ENCODE data around the gene TOX3. TPM values are rescaled to one million over a fixed set of nuclear protein-coding genes. Genes with fewer than 3 reads are reported as not detected.

TOX3 gene
- total RNA-seq, 1 donor from 2014 or later, result 48.1 TPM

DNA sequence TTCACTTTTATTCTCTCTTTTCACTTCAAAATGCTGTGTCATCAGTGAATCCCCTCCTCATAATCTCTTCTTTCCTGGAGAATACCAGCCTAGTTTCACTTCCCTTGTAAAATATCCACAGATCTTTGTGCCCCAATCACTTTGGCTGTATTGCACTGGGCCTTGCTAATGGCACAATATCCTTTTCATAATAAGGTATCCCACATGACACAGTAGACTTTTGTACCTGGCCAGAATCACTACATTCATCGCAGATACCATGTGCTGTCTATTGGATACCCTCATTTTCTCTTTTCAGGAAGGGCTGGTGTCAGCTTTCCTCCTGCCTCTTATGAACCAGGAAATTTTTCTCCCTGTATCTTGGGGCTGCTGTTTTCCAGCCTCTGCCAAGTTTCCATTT, 25.7 kb upstream of the TOX3 start:
- Mint-ChIP-seq H3K27me3 (ENCODE audit: insufficient read depth, low read depth) (peaks cover 2% of the 10 kb centered on the region), H3K9me3 (no peaks in the 10 kb centered on the region), H3K4me1 (peaks cover 5% of the 10 kb centered on the region), H3K27ac (no peak overlapping the region), H3K36me3 (no peaks in the 10 kb centered on the region), H3K4me3 (no peak overlapping the region)
- Histone ChIP-seq H3K79me2 (ENCODE audit: low read depth) (no peaks in the 10 kb centered on the region), H3K4me1 (peaks cover 11% of the 10 kb centered on the region), H3K9ac (no peak overlapping the region), H3F3A (ENCODE audit: low read depth) (no peaks in the 10 kb centered on the region), H3K4me2 (no peak overlapping the region), H3K4me3 (no peak overlapping the region), H3K27ac (no peak overlapping the region), H2AFZ (replicated peaks) (no peak overlapping the region), H3K27me3 (no peaks in the 10 kb centered on the region), H3K36me3 (no peaks in the 10 kb centered on the region), H3K9me3 (ENCODE audit: low read depth) (no peaks in the 10 kb centered on the region), H4K20me1 (ENCODE audit: low read depth) (no peaks in the 10 kb centered on the region)
- no peak for TF ChIP-seq EZH2 (IDR thresholded peaks at IDR 0.05)
- TF ChIP-seq, protein P1, sequence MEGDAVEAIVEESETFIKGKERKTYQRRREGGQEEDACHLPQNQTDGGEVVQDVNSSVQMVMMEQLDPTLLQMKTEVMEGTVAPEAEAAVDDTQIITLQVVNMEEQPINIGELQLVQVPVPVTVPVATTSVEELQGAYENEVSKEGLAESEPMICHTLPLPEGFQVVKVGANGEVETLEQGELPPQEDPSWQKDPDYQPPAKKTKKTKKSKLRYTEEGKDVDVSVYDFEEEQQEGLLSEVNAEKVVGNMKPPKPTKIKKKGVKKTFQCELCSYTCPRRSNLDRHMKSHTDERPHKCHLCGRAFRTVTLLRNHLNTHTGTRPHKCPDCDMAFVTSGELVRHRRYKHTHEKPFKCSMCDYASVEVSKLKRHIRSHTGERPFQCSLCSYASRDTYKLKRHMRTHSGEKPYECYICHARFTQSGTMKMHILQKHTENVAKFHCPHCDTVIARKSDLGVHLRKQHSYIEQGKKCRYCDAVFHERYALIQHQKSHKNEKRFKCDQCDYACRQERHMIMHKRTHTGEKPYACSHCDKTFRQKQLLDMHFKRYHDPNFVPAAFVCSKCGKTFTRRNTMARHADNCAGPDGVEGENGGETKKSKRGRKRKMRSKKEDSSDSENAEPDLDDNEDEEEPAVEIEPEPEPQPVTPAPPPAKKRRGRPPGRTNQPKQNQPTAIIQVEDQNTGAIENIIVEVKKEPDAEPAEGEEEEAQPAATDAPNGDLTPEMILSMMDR (IDR thresholded peaks at IDR 0.05), result no peak
- no peak for TF ChIP-seq EZH2phosphoT487 (IDR thresholded peaks at IDR 0.05)
- DNase-seq (ENCODE audit: low spot score), result no peak

DNA sequence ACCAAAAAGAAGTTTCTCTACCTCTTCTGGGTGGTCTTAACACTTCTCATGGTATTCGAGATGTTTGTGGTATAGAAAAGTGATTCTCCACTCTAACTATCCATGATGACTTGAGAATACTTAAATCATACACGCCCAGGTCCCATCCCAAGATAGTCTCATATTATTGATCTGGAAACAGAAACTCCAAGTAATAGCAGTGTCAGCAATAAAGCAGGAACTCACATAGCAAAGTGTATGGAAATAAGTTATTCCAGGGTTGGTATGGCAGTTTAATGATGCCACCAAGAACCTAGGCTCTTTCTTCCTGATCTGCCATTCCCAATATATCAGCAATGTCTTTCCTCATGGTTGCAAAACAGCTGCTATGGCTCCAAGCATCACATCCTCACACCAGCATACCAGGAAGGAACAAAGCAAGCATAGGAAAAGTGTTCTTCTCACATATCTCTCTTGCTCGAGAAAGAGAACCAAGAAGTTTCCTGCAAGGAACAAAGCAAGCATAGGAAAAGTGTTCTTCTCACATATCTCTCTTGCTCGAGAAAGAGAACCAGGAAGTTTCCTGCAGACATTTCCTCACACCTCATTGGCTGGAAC, 23.6 kb upstream of the TOX3 start:
- no peak overlapping the region for H3K27ac ChIP-seq
- Mint-ChIP-seq H3K4me1 (no peaks in the 10 kb centered on the region), H3K27ac (no peak overlapping the region), H3K27me3 (ENCODE audit: insufficient read depth, low read depth) (peaks cover 3% of the 10 kb centered on the region), H3K9me3 (no peaks in the 10 kb centered on the region), H3K4me3 (no peak overlapping the region), H3K36me3 (no peaks in the 10 kb centered on the region)
- H3K4me1 ChIP-seq, result peaks cover 4% of the 10 kb centered on the region
- H3F3A ChIP-seq (ENCODE audit: low read depth), result no peaks in the 10 kb centered on the region
- H3K9ac ChIP-seq, result no peak overlapping the region
- H2AFZ ChIP-seq (replicated peaks), result no peak overlapping the region
- H3K4me3 ChIP-seq, result no peak overlapping the region
- no peaks in the 10 kb centered on the region for H3K36me3 ChIP-seq
- no peak for DNase-seq (ENCODE audit: low spot score)
- no peaks in the 10 kb centered on the region for H3K79me2 ChIP-seq (ENCODE audit: low read depth)
- TF ChIP-seq, protein P1 (IDR thresholded peaks at IDR 0.05), result no peak
- TF ChIP-seq EZH2 (IDR thresholded peaks at IDR 0.05) (no peak), EZH2phosphoT487 (IDR thresholded peaks at IDR 0.05) (no peak)
- no peaks in the 10 kb centered on the region for H3K9me3 ChIP-seq (ENCODE audit: low read depth)
- no peaks in the 10 kb centered on the region for H4K20me1 ChIP-seq (ENCODE audit: low read depth)
- no peak overlapping the region for H3K4me2 ChIP-seq
- no peaks in the 10 kb centered on the region for H3K27me3 ChIP-seq

DNA sequence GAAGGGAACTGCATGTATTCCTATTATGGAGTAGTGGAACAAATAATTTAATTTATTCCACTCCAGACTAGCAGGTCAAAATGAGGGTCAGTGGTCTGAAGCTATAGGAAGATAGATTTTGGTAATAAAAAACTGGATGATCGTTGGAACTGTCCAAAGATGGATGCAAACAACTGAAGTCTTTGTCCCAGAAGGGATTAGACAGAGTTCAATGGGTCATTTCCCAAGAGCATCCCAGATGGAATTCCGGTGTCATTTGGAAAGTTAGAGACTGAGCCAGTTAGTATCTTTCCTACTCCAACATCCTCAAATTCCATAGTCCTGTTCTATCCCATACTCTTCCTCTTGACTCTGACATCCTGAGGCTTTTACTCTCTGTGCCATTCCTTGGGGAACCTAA, 22.8 kb upstream of the TOX3 start:
- H4K20me1 ChIP-seq (ENCODE audit: low read depth), result no peaks in the 10 kb centered on the region
- H3K4me3 ChIP-seq, result no peak overlapping the region
- no peak overlapping the region for H2AFZ ChIP-seq (replicated peaks)
- no peak overlapping the region for H3K9ac ChIP-seq
- Mint-ChIP-seq H3K27me3 (ENCODE audit: insufficient read depth, low read depth) (peaks cover 3% of the 10 kb centered on the region), H3K4me1 (no peaks in the 10 kb centered on the region), H3K9me3 (no peaks in the 10 kb centered on the region), H3K4me3 (no peak overlapping the region), H3K36me3 (no peaks in the 10 kb centered on the region), H3K27ac (no peak overlapping the region)
- peaks cover 4% of the 10 kb centered on the region for H3K4me1 ChIP-seq
- DNase-seq (ENCODE audit: low spot score), result no peak
- H3K36me3 ChIP-seq, result no peaks in the 10 kb centered on the region
- no peak overlapping the region for H3K4me2 ChIP-seq
- no peaks in the 10 kb centered on the region for H3F3A ChIP-seq (ENCODE audit: low read depth)
- H3K79me2 ChIP-seq (ENCODE audit: low read depth), result no peaks in the 10 kb centered on the region
- H3K27me3 ChIP-seq, result no peaks in the 10 kb centered on the region
- TF ChIP-seq, protein P1 (IDR thresholded peaks at IDR 0.05), result no peak
- TF ChIP-seq EZH2 (IDR thresholded peaks at IDR 0.05) (no peak), EZH2phosphoT487 (IDR thresholded peaks at IDR 0.05) (no peak)
- H3K27ac ChIP-seq, result no peak overlapping the region
- no peaks in the 10 kb centered on the region for H3K9me3 ChIP-seq (ENCODE audit: low read depth)

All from neural progenitor cell (in vitro differentiated cells).